ELR (cell line): Measurements from ENCODE around the gene KCNE2.
A peak's percentile ranks its signal among the peaks of the same experiment; 100 is the strongest.
"Not testable (repeated sequence)": the region's sequence is repeated elsewhere in the genome, so short reads cannot be mapped to it uniquely, and the experiment has no call there.

Experiments used
- DNase-seq: peaks from one replicate; pipeline ENCODE4 v3.0.0-alpha.2; 2015; ENCODE audit warnings: low read depth

KCNE2 gene

DNA sequence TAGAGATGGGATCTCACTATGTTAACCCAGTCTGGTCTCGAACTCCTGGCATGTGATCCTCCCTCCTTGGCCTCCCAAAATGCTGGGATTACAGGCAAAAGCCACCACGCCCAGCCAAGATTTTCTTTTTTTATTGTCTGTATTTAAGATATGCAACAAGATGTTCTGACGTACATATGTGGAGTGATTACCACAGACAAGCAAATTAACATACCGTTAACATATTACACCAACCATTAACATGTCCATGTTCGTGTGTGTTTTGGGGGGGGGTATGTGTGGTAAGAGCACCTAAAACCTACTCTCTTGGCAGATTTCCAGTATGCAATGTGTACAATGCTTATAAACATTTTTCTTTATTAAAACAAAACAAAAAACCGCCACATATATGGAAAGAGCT is 10.6 kb upstream of the KCNE2 start:
- DNase-seq = no peak

DNA sequence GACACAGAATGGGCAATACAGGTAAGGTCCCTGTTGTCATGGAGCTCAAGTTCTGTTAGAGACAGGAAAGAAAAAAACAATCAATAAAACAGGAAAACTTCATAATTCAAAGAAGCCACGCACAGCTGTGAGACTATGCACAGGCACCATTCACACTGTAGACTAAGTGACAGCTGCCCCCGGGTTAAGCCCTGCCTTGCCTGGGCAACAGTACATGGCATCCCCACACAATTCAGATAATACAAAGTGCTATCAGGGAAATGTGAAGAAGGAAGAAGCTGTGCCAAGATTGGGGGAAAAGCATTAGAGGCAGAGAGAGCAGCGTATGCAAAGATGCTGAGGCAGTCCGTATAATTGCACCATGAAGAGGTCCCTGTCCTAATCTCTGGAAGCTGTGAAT is 9.0 kb upstream of the KCNE2 start:
- no peak for DNase-seq

DNA sequence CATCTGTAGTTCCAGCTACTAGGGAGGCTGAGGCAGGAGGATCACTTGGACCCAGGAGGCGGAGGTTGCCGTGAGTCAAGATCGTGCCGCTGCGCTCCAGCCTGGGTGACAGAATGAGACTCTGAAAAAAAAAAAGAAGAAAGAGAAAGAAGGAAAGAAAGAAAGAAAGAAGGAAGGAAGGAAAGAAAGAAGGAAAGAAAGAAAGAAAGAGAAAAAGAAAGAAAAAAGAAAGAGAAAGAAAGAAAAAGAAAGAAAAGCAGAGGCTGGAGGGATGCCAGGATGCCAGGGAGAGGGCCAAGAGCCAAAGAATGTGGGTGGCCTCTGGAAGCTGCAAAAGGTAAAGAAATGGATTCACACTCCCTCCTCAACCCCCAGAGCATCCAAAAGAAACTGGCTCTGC is 8.2 kb upstream of the KCNE2 start:
- no peak for DNase-seq

DNA sequence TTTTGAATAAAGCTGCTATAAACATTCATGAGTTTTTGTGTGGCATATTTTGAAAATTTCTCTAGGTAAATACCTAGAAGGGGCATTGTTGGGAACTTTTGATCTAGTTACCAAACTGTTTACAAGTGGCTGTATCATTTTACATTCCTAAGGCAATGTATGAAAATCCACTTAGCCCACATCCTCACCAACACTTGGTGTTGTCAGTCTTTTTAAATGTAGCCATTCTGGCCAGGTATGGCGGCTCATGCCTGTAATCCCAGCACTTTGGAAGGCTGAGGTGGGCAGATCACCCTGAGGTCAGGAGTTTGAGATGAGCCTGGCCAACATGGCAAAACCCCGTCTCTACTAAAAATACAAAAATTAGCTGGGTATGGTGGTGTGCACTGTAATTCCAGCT is 5.9 kb upstream of the KCNE2 start:
- DNase-seq = no peak

DNA sequence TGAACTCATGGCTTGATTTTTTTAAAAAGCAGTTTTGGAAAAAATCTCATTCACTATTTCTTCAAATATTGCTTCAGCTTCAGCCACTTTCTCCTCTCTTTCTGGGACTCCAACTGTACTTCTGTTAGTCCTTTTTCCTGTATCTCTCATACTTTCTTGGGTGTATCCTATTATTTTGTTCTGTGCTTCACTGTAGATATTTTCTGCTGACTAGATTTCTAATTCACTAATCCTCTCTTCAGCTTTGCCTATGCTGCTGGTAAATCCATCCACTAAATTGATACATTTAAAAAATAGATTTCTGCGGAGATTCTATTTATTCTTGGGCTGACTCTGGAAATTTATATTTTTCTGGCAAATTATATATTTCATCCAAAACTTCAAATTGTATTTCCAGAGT is 4.9 kb upstream of the KCNE2 start:
- no peak for DNase-seq

- DNase-seq = no peak
Observed at GRCh38 chr21:34360488-34361241, 3.1 kb upstream of the KCNE2 start.

DNA sequence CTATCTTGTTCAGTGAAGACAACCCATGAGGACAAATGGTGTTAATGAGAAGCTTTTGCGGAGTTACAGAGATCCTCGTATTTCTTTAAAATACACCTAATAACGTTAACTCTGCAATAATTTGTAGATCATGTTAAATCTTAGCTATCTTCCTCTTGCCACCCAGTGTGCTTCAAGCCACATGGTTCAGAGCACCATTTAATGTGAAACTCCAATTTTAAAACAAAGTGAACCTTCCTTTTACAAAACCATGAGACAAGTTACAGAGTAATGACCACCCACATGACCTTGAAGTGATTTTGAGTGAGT is 1.7 kb upstream of the KCNE2 start:
- DNase-seq = no peak

DNA sequence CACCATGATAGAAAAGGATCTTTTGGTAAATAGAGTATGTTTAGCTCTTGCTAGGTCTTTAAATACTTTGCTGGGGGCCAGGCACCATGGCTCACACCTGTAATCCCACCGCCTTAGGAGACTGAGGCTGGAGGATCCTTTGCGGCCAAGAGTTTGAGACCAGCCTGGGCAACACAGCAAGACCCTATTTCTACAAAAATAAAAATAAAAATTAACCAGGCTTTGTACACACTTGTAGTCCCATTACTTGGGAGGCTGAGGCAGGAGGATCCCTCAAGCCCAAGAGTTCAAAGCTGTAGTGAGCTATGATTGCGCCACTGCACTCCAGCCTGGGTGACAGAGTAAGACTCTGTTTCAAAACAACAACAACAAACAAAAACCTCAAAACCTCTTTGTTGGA is 1.1 kb upstream of the KCNE2 start:
- DNase-seq = no peak

DNA sequence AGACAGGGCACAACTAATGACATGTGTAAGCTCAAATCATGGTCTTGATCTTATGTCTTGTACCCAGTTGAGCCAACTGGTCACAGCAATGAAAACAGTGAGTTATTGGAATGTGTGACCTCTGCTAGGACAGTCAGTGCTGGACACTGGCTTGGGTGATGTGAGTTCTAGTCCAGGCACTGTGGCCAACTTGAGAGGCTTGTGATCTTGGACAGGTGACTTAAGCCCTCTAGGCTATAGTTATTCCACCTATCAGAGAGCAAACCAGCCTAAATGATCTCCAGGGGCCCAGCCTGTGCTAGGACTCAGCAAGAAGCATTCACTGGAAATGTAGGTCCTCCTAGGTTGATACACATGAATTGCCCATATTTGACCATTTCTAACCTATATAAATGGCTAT is 1.1 kb downstream of the KCNE2 start:
- no peak for DNase-seq

GRCh38 chr21:34365809-34366208 is 2.0 kb downstream of the KCNE2 start:
- no peak for DNase-seq

GRCh38 chr21:34367320-34367935 is 3.6 kb downstream of the KCNE2 start:
- peak; percentile 92 for DNase-seq

GRCh38 chr21:34369741-34370140 is 5.9 kb downstream of the KCNE2 start:
- DNase-seq = no peak

DNA sequence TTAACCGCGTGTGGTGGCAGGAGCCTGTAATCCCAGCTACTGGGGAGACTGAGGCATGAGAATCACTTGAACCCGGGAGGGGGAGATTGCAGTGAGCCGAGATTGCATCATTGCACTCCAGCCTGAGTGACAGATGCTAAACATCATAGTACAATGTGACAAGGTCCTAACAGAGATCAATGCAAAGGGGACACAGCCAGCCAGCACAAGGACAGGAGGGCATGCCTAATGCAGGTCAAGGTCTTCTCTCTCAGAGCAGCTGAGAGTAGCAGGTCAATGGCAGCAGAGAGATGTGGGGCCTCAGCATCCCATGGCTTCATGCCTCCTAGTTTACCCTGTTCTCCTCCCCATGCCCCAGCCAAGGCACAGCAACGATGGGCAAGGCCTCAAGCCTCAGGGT is 8.5 kb downstream of the KCNE2 start:
- no peak for DNase-seq

GRCh38 chr21:34374462-34374861 is 10.7 kb downstream of the KCNE2 start:
- DNase-seq = not testable (repeated sequence)

- not testable (repeated sequence) for DNase-seq
Observed at GRCh38 chr21:34374940-34375618, 11.3 kb downstream of the KCNE2 start, which contains the start of gene SMIM11. Gene SMIM11, plus strand, starts transcription at chr21:34375507. Its CDS starts 3,998 bp downstream, at chr21:34379505.

GRCh38 chr21:34375619-34375972 is 11.8 kb downstream of the KCNE2 start:
- not testable (repeated sequence) for DNase-seq

GRCh38 chr21:34383138-34383537 is 19.3 kb downstream of the KCNE2 start:
- DNase-seq = not testable (repeated sequence)

DNA sequence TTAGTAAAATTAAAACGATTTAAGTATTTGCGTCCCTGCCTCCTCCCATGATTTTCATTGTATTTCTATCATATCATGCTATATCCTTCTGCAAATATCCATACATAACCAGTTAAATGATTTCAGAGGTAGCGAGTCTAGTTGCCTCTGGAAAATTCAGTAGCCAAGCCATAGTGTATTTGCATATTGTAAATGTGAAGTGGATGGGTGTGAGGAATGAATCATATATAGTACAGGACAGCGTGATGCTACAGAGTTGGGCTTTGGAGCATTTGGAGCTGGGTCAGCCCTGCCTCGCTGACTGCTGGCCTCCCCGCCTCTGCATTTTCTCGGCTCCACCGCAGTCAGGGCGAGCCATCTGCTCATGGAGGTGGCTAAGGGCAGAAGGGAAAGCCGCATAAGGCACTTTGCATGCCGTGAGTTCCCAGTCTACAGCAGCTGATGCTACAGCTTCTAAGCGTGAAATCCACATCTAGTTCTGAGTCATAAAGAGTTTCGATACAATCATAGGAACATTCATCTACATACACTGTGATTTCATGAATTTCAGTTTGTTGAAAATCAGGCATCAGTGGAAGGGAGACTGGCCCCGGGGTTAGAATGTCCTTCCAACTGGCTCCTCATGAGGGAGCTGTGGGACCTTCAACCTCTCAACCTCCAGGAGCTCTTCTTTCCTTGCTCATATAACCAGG is 20.1 kb downstream of the KCNE2 start:
- not testable (repeated sequence) for DNase-seq

- not testable (repeated sequence) for DNase-seq
Observed at GRCh38 chr21:34400522-34400921, 36.7 kb downstream of the KCNE2 start.

DNA sequence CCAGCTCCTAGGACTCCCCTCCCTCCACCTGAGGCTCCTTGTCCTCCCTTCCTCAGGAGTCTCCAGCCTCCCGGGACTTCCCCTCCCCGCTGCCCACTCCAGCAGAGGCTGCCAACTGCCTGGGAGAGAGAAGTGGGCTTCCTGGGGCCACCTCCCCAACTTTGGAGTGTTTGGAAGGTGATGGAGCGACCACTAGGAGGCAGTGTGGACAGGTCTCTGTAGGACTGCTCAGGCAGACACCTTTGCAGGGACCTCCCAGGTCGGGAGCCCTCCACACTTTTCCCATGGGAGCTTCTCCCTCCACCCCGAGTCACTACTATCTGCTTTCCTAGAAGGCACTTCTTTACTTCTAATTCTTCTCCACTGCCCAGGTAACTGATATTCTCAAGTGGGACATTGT is 40.9 kb downstream of the KCNE2 start:
- DNase-seq = not testable (repeated sequence)

GRCh38 chr21:34405686-34406085 is 41.9 kb downstream of the KCNE2 start:
- DNase-seq = not testable (repeated sequence)

DNA sequence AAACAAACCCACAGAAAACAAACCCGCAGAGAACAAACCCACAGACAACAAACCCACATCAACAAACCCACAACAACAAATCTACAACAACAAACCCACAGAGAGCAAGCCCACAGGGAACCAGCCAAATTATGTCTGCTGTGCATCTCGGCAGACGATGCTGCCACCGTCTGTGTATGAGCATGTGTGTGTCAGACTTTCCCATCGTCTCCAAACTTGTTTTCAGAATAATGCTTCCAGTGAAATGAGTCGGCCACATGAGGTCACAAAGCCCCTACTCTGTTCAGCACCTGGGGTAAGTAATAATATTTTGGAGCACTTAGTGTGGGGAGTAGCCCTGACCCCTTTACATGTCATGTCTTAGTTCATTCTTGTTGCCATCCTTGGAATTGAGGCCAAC is 42.3 kb downstream of the KCNE2 start:
- DNase-seq = not testable (repeated sequence)

- DNase-seq = not testable (repeated sequence)
Observed at GRCh38 chr21:34406676-34407075, 42.9 kb downstream of the KCNE2 start.
